ENCODE measurements around the gene PLEKHM2. TPM values are rescaled to one million over a fixed set of nuclear protein-coding genes. Genes with fewer than 3 reads are reported as not detected.

Gene PLEKHM2
- total RNA-seq, 1 experiment from 2014 or later: 45.9 TPM

DNA sequence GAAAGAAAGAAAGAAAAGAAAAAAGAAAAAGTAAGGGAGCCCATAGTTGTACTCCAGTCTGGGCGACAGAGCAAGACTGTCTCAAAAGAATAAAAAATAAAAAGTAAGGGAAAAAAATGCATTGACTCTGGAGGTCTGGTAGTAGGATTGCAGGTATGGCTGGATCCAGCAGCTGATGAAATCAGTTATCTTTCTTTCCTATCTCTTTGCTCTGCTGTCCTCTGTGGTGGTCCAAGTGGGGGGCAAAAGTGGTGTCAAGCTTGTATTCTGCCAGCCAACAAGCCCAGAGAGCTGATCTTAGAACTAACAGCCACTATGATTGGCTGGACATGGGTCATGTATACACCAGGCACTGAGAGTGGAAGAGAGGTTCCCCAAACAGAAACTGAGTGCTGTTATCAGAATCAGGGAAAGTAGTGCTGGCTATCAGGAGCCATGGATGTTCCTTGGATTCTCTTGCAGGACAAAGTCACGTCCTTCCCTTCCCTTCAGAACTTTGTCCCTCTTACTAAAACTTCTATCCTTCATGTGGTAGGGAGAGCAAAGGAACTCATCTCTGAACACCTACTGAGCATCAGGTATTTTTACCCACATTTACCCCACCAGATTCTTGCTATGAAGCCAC, 71.0 kb downstream of the PLEKHM2 start:
- H3K23me2 ChIP-seq (ENCODE audit: insufficient read length, low read depth, low read length, poor library complexity, severe bottlenecking): peaks cover 14% of the 10 kb centered on the region
- peaks cover 0 to 2% (median 0%) of the 10 kb centered on the region in 3 experiments; a peak in 1 of 7 replicates for H3K36me3 Mint-ChIP-seq (ENCODE audit: insufficient read depth in 1 of 3, low read depth in 3 of 3)
- no peak overlapping the region for H4K5ac ChIP-seq (ENCODE audit: insufficient read length, low read depth, low read length)
- H2BK15ac ChIP-seq (ENCODE audit: low read depth, low read length): no peak overlapping the region
- no peak overlapping the region for H3K4me3 Mint-ChIP-seq
- H3K18ac ChIP-seq (ENCODE audit: insufficient read length, low read depth, low read length): no peak overlapping the region
- no peak for TF ChIP-seq CTCF (conservative IDR thresholded peaks at IDR 0.05)
- H4K8ac ChIP-seq (replicated peaks; ENCODE audit: insufficient read length, low read depth, low read length): no peak overlapping the region
- H3K27me3 ChIP-seq (ENCODE audit: insufficient read depth, low read length): no peaks in the 10 kb centered on the region
- no peak overlapping the region for H2BK120ac ChIP-seq (ENCODE audit: low read depth, low read length, poor library complexity, severe bottlenecking)
- H3K56ac ChIP-seq (ENCODE audit: insufficient read length, low read depth, low read length): no peak overlapping the region
- no peak overlapping the region for H3K27ac ChIP-seq (ENCODE audit: insufficient read length, low read depth, low read length)
- WGBS (ENCODE audit: extremely low coverage, insufficient read length, low lambda C conversion rate): no CpG with 5 or more reads among the region's 2 CpGs
- no peak overlapping the region for H3T11ph ChIP-seq (ENCODE audit: low read length)
- no peak overlapping the region for H2AK5ac ChIP-seq (ENCODE audit: insufficient read length, low read length)
- DNase-seq: no peak
- H3K4me1 ChIP-seq (ENCODE audit: insufficient read depth, low read length): peaks cover 14% of the 10 kb centered on the region; the same call in 1 of the 2 replicates
- no peak overlapping the region for H3K14ac ChIP-seq (ENCODE audit: insufficient read depth, low read length)
- no peaks in the 10 kb centered on the region for H4K20me1 ChIP-seq (ENCODE audit: control insufficient read depth, insufficient read depth, insufficient read length)
- H2BK5ac ChIP-seq (ENCODE audit: insufficient read length, low read length): no peak overlapping the region
- H3K27ac Mint-ChIP-seq: no peak overlapping the region
- peaks cover 4% of the 10 kb centered on the region; the same call in 1 of the 2 replicates for H3K79me2 ChIP-seq (ENCODE audit: insufficient read depth, low read length)
- H3K4me2 ChIP-seq (ENCODE audit: insufficient read depth, insufficient read length, low read length): no peak overlapping the region
- H3K9ac ChIP-seq (ENCODE audit: extremely low read depth, insufficient read length, low read length): no peak overlapping the region
- no peaks in the 10 kb centered on the region for H3K9me3 Mint-ChIP-seq
- H4K91ac ChIP-seq (ENCODE audit: insufficient read length, low read depth, low read length): no peak overlapping the region
- H3K4me1 Mint-ChIP-seq: peaks cover 24 to 30% of the 10 kb centered on the region in 2 experiments
- H3K79me1 ChIP-seq (ENCODE audit: insufficient read depth, low read depth, low read length, poor library complexity, severe bottlenecking): no peaks in the 10 kb centered on the region
- no peak overlapping the region for H3K23ac ChIP-seq (ENCODE audit: insufficient read length, low read depth, low read length)
- no peak overlapping the region for H2BK12ac ChIP-seq (ENCODE audit: insufficient read length, low read depth, low read length)
- H3K27me3 Mint-ChIP-seq (ENCODE audit: low read depth): peaks cover 26% of the 10 kb centered on the region
- no peak overlapping the region for H3K4ac ChIP-seq (ENCODE audit: low read depth, low read length)
- no peak overlapping the region for H2AFZ ChIP-seq (ENCODE audit: low read length)
- no peak overlapping the region for H2BK20ac ChIP-seq (ENCODE audit: low read depth, low read length, poor library complexity, severe bottlenecking)
- no peaks in the 10 kb centered on the region for H3K9me3 ChIP-seq (ENCODE audit: control insufficient read depth, low read depth, low read length)
